Cardiac muscle cell (in vitro differentiated cells and primary cell): ENCODE data around the gene C19orf33. TPM values are rescaled to one million over a fixed set of nuclear protein-coding genes. Genes with fewer than 3 reads are reported as not detected.

ENCODE experiments used
- DNase-seq, 2 donors: peaks; one replicate each; pipeline versions ENCODE4 v3.0.0 to v3.0.0-alpha.2; 2010 to 2017; ENCODE audit warnings: low read depth in 1 of 2, low spot score in 1 of 2
- H3K27ac ChIP-seq: fragments of 200-600 bp; sonication (generic); 2 replicates; pipeline ENCODE4 v1.5.1; 2016
- H3K27me3 ChIP-seq: fragments of 200-600 bp; sonication (generic); 2 replicates; pipeline ENCODE4 v1.6.0; 2016; ENCODE audit warnings: control low read depth
- H3K36me3 ChIP-seq: fragments of 200-600 bp; sonication (generic); 2 replicates; pipeline ENCODE4 v1.5.1; 2016; ENCODE audit warnings: control low read depth
- H3K4me1 ChIP-seq: fragments of 200-600 bp; sonication (generic); 2 replicates; pipeline ENCODE4 v1.8.1; 2017; ENCODE audit warnings: low read depth, mild to moderate bottlenecking, mixed run types
- H3K4me3 ChIP-seq: fragments of 200-600 bp; sonication (generic); 2 replicates; pipeline ENCODE4 v1.5.1; 2016; ENCODE audit warnings: mild to moderate bottlenecking
- H3K9me3 ChIP-seq: fragments of 200-600 bp; sonication (generic); 2 replicates; pipeline ENCODE4 v1.5.1; 2017; ENCODE audit warnings: low read depth, mild to moderate bottlenecking, control low read depth
- CTCF ChIP-seq: IDR thresholded peaks from 2 replicates; pipeline ENCODE4 v1.5.1; 2012; ENCODE audit warnings: low read depth, mild to moderate bottlenecking, low read length
- polyA plus RNA-seq: library from polyadenylated mRNA; unstranded; fragments of >200 nt; fragmentation: Nextera tagmentation; extraction: Ambion mirVana; gene quantifications from 2 replicates; pipeline ENCODE4 v1.2.1, GENCODE V29; 2016
- total RNA-seq: library from RNA; depleted of rRNA; stranded (reverse); fragments of >200 nt; gene quantifications from 2 replicates; pipeline ENCODE4 v1.2.3, GENCODE V29; 2016

The C19orf33 gene
- total and polyA plus RNA-seq, 2 experiments from 2014 or later, result 0.77 to 2.7 TPM

GRCh38 chr19:38307597-38307996 is 3.5 kb downstream of the C19orf33 start:
- Histone ChIP-seq H3K4me1 (peaks cover 3% of the 10 kb centered on the region), H3K4me3 (no peak overlapping the region), H3K27ac (no peak overlapping the region), H3K36me3 (no peaks in the 10 kb centered on the region), H3K9me3 (no peaks in the 10 kb centered on the region), H3K27me3 (peaks cover 5% of the 10 kb centered on the region)
- TF ChIP-seq CTCF, result no peak
- DNase-seq, result no peak

- no peaks in the 10 kb centered on the region for H3K9me3 ChIP-seq
- DNase-seq, result no peak
- H3K4me3 ChIP-seq, result no peak overlapping the region
- TF ChIP-seq CTCF, result no peak
- H3K4me1 ChIP-seq, result peaks cover 3% of the 10 kb centered on the region
- no peak overlapping the region for H3K27ac ChIP-seq
- H3K27me3 ChIP-seq, result peaks cover 5% of the 10 kb centered on the region
- H3K36me3 ChIP-seq, result no peaks in the 10 kb centered on the region
Measured at GRCh38 chr19:38308006-38308766, 4.1 kb downstream of the C19orf33 start.

- no peaks in the 10 kb centered on the region for H3K36me3 ChIP-seq
- H3K27me3 ChIP-seq, result no peaks in the 10 kb centered on the region
- H3K27ac ChIP-seq, result no peak overlapping the region
- no peaks in the 10 kb centered on the region for H3K9me3 ChIP-seq
- TF ChIP-seq CTCF, result no peak
- H3K4me1 ChIP-seq, result no peaks in the 10 kb centered on the region
- H3K4me3 ChIP-seq, result no peak overlapping the region
- no peak for DNase-seq
Measured at GRCh38 chr19:38308926-38309614, 5.0 kb downstream of the C19orf33 start.

GRCh38 chr19:38309615-38310278 is 5.7 kb downstream of the C19orf33 start:
- H3K9me3 ChIP-seq, result no peaks in the 10 kb centered on the region
- H3K27me3 ChIP-seq, result no peaks in the 10 kb centered on the region
- no peak for DNase-seq
- TF ChIP-seq CTCF, result no peak
- H3K4me3 ChIP-seq, result no peak overlapping the region
- no peaks in the 10 kb centered on the region for H3K36me3 ChIP-seq
- no peak overlapping the region for H3K27ac ChIP-seq
- no peaks in the 10 kb centered on the region for H3K4me1 ChIP-seq

- Histone ChIP-seq H3K4me3 (no peak overlapping the region), H3K27ac (no peak overlapping the region), H3K4me1 (no peaks in the 10 kb centered on the region), H3K27me3 (no peaks in the 10 kb centered on the region), H3K36me3 (no peaks in the 10 kb centered on the region), H3K9me3 (no peaks in the 10 kb centered on the region)
- DNase-seq, result no peak
- TF ChIP-seq CTCF, result no peak
Measured at GRCh38 chr19:38310279-38310670, 6.2 kb downstream of the C19orf33 start.
